ENCODE results near the gene SORBS1.

DNA sequence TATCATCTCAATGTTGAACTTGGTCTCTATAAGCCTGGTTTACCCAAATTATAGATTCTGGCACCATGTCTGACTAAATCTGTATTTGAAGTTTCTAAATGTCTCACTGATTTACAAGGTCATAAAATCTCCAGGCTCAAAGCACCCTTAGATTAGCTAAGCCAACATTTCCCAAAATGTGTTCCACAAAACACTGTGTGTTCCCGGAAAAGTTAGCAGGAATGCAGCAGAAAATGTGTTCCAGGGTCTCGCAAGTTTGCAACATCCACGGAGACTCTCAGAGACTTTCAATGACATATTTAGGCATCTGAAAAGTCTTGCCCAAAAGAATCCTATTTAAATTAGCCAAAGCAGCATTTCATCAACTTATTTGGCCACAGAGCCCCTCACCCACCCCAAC, 91.9 kb downstream of the SORBS1 start:
- no peak for TF ChIP-seq EZH2phosphoT487 (IDR thresholded peaks at IDR 0.05; ENCODE audit: borderline replicate concordance, low read length)
- TF ChIP-seq, protein P1, sequence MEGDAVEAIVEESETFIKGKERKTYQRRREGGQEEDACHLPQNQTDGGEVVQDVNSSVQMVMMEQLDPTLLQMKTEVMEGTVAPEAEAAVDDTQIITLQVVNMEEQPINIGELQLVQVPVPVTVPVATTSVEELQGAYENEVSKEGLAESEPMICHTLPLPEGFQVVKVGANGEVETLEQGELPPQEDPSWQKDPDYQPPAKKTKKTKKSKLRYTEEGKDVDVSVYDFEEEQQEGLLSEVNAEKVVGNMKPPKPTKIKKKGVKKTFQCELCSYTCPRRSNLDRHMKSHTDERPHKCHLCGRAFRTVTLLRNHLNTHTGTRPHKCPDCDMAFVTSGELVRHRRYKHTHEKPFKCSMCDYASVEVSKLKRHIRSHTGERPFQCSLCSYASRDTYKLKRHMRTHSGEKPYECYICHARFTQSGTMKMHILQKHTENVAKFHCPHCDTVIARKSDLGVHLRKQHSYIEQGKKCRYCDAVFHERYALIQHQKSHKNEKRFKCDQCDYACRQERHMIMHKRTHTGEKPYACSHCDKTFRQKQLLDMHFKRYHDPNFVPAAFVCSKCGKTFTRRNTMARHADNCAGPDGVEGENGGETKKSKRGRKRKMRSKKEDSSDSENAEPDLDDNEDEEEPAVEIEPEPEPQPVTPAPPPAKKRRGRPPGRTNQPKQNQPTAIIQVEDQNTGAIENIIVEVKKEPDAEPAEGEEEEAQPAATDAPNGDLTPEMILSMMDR (conservative IDR thresholded peaks at IDR 0.05; ENCODE audit: low read depth, low read length) = no peak
- no peak for TF ChIP-seq EZH2 (IDR thresholded peaks at IDR 0.05; ENCODE audit: low read length, unreplicated experiment)
